K562 (cell line): ENCODE measurements around the gene OTULIN. TPM values are rescaled to one million over a fixed set of nuclear protein-coding genes. Genes with fewer than 3 reads are reported as not detected.

Experiments used
- ATAC-seq: fragments of 200-7000 bp; cut with Tn5 transposase; 3 replicates; pipeline ENCODE4 v1.9.1; 2020; ENCODE audit warnings: moderate library complexity
- BruUV-seq: library from RNA; stranded (reverse); fragments of 400-500 nt; replicated peaks from 2 replicates; lab custom pipeline; 2021; lab: Mats Ljungman, UMichigan
- CTCF ChIA-PET: fragments of 300-600 bp; formaldehyde crosslinking; extraction: SDS; loops from one replicate; lab custom pipeline; 2021; ENCODE audit warnings: low intra/inter-chr PET ratio; lab: Yijun Ruan, JAX
- POLR2A ChIA-PET: fragments of 300-600, 350-650 bp; sonication (Branson Sonifier 250); formaldehyde crosslinking; extraction: SDS; loops from one replicate; lab custom pipeline; 2021; ENCODE audit warnings: antibody characterized with exemption, inconsistent platforms; lab: Yijun Ruan, JAX
- DNase-seq, 4 experiments: peaks; one replicate each; pipeline versions ENCODE4 v3.0.0 to v3.0.0-alpha.2; 2011 to 2018; ENCODE audit warnings: low spot score in 3 of 4, mixed read lengths in 3 of 4; ENCODE audit errors: extremely low read depth in 1 of 4
- FAIRE-seq: peaks from 2 replicates; lab custom pipeline; 2011; peaks lifted over from hg19 to GRCh38; lab: Jason Lieb, UNC
- H2AFZ ChIP-seq: 2 replicates; pipeline ENCODE4 v1.6.0; 2011; ENCODE audit warnings: low read depth, low read length, control low read depth, inconsistent platforms
- H3K27ac ChIP-seq: fragments of 200-600 bp; 3 replicates; pipeline ENCODE4 v1.8.0; 2011; ENCODE audit warnings: low read depth, mild to moderate bottlenecking, control low read depth, inconsistent platforms, low read length, moderate library complexity, mixed read lengths; ENCODE audit errors: extremely low read depth
- H3K27me3 ChIP-seq, 2 experiments: fragments of 300-600 bp in 1 of 2; 2 replicates in 1 of 2; 3 replicates in 1 of 2; pipeline versions ENCODE4 v1.6.0 to v1.8.0; 2011; ENCODE audit warnings: inconsistent platforms in 2 of 2, low read length in 2 of 2, mild to moderate bottlenecking in 1 of 2, mixed read lengths in 1 of 2, moderate library complexity in 1 of 2; ENCODE audit not compliant: control insufficient read depth in 2 of 2, insufficient read depth in 2 of 2
- H3K36me3 ChIP-seq: fragments of 300-600 bp; 3 replicates; pipeline ENCODE4 v1.8.0; 2011; ENCODE audit warnings: mild to moderate bottlenecking, low read length, inconsistent platforms; ENCODE audit not compliant: control insufficient read depth, insufficient read depth
- H3K4me1 ChIP-seq, 2 experiments: fragments of 200-600 bp in 1 of 2; replicated peaks in 1 of 2; 2 replicates in 1 of 2; 3 replicates in 1 of 2; pipeline versions ENCODE4 v1.5.1 to v1.8.0; 2011; ENCODE audit warnings: inconsistent platforms in 2 of 2, low read length in 2 of 2, mild to moderate bottlenecking in 1 of 2, mixed read lengths in 1 of 2, moderate library complexity in 1 of 2; ENCODE audit not compliant: control insufficient read depth in 2 of 2, insufficient read depth in 2 of 2
- H3K4me2 ChIP-seq: 2 replicates; pipeline ENCODE4 v1.6.1; 2011; ENCODE audit warnings: low read length, control low read depth, inconsistent platforms, mixed read lengths; ENCODE audit not compliant: insufficient read depth
- H3K4me3 ChIP-seq: fragments of 200-600 bp; sonication (generic), shearing (Covaris generic); 2 replicates; pipeline ENCODE4 v1.5.1; 2016; ENCODE audit warnings: control low read depth, inconsistent platforms
- H3K79me2 ChIP-seq: fragments of 200-600 bp; 3 replicates; pipeline ENCODE4 v1.8.0; 2011; ENCODE audit warnings: low read length, inconsistent platforms; ENCODE audit not compliant: control insufficient read depth, insufficient read depth
- H3K9ac ChIP-seq, 2 experiments: 2 replicates each; pipeline versions ENCODE4 v1.6.0 to v1.6.1; 2011; ENCODE audit warnings: low read depth in 2 of 2, low read length in 2 of 2, control low read depth in 1 of 2, inconsistent platforms in 1 of 2, mild to moderate bottlenecking in 1 of 2, mixed read lengths in 1 of 2; ENCODE audit not compliant: insufficient read depth in 1 of 2
- H3K9me1 ChIP-seq: one replicate; pipeline ENCODE4 v1.6.0; 2011; ENCODE audit warnings: inconsistent platforms, mild to moderate bottlenecking, low read length, moderate library complexity; ENCODE audit not compliant: control insufficient read depth, insufficient read depth
- H3K9me3 ChIP-seq: replicated peaks from 2 replicates; pipeline ENCODE4 v1.5.1; 2011; ENCODE audit warnings: low read depth, low read length, inconsistent platforms; ENCODE audit not compliant: control insufficient read depth, insufficient read depth
- H4K20me1 ChIP-seq: replicated peaks from 2 replicates; pipeline ENCODE4 v1.6.1; 2011; ENCODE audit warnings: low read length, inconsistent platforms, mixed read lengths; ENCODE audit not compliant: control insufficient read depth, insufficient read depth
- CEBPB ChIP-seq: fragments of 450-650 bp; IDR thresholded peaks from 2 replicates; pipeline ENCODE4 v1.6.1; 2016; ENCODE audit warnings: missing genetic modification characterization, missing compliant biosample characterization
- EP400 ChIP-seq: fragments of 450-650 bp; IDR thresholded peaks from 2 replicates; pipeline ENCODE4 v1.6.1; 2017; ENCODE audit warnings: antibody characterized with exemption, mild to moderate bottlenecking, moderate library complexity
- ESRRA ChIP-seq: fragments of 450-650 bp; IDR thresholded peaks from 2 replicates; pipeline ENCODE4 v1.6.1; 2014; ENCODE audit warnings: low read depth, mild to moderate bottlenecking, moderate library complexity, borderline replicate concordance
- POLR2G ChIP-seq: fragments of 200-400 bp; formaldehyde crosslinking; IDR thresholded peaks from 2 replicates; pipeline ENCODE4 v1.6.1; 2017; ENCODE audit warnings: low read depth, mild to moderate bottlenecking, antibody characterized with exemption, low read length, moderate library complexity
- RNF2 ChIP-seq: sonication (generic); IDR thresholded peaks from 2 replicates; pipeline ENCODE4 v1.6.1; 2016
- TAL1 ChIP-seq: fragments of 450-650 bp; IDR thresholded peaks from 2 replicates; pipeline ENCODE4 v1.6.1; 2016; ENCODE audit warnings: mild to moderate bottlenecking
- ZNF830 ChIP-seq: fragments of 250-450 bp; sonication (Bioruptor Pico); IDR thresholded peaks from 2 replicates; pipeline ENCODE4 v1.5.0; 2021; ENCODE audit warnings: mild to moderate bottlenecking
- WGBS: fragments of 100-300 bp; shearing (Covaris generic); methylation state at CpG from one replicate; pipeline ENCODE4 v1.1.6; 2016; ENCODE audit warnings: low coverage, mixed read lengths; ENCODE audit not compliant: insufficient coverage; ENCODE audit errors: missing lambda C conversion rate; 5-methylcytosine and 5-hydroxymethylcytosine counted together
- in situ Hi-C: fragments of 300-500 bp; cut with MboI; formaldehyde crosslinking; loops from 4 replicates; pipeline ENCODE4 v1.15.0; 2018; ENCODE audit warnings: inconsistent platforms, mixed read lengths
- intact Hi-C: fragments of 100-400 bp; cut with micrococcal nuclease; formaldehyde crosslinking; loops from 2 replicates; pipeline ENCODE4 v1.14.2; 2022
- polyA plus RNA-seq, 8 experiments: library from polyadenylated mRNA; depleted of rRNA in 4 of 8; stranded (reverse) in 5 of 8; unstranded in 3 of 8; fragments of >200 nt; fragmentation: Nextera tagmentation in 2 of 8; fragmentation: Illumina TruSeq in 1 of 8; extraction: Ambion mirVana in 2 of 8; extraction: Trizol in 1 of 8; gene quantifications; 2 replicates each; pipeline versions ENCODE4 v1.2.1 to v1.2.3, GENCODE V29; 2011 to 2014; ENCODE audit warnings: inconsistent platforms in 1 of 8, missing spikeins in 1 of 8
- total RNA-seq, 7 experiments: library from RNA; depleted of rRNA in 6 of 7; stranded (reverse); fragments of >200 nt in 6 of 7; fragmentation: Illumina TruSeq in 2 of 7; extraction: Trizol in 2 of 7; gene quantifications; 2 replicates each; pipeline versions ENCODE4 v1.2.1 to v1.2.3, GENCODE V29; 2011 to 2021; ENCODE audit warnings: low replicate concordance in 1 of 7

OTULIN gene
- total and polyA plus RNA-seq, 9 of the 15 experiments (the other 6 are each of a cell fraction or from before 2014, with no cell fraction given) = 3.3 to 33.6 (median 20.1) TPM

GRCh38 chr5:14713476-14714390 is 49.2 kb downstream of the OTULIN start:
- ChIA-PET POLR2A (interaction anchor here (2.1 to 2.3 kb wide), 2 partner anchors 10 to 11 kb away, joined by 8 read pairs; no protein-coding TSS in a partner anchor), CTCF (no interaction called here)
- Histone ChIP-seq H3K36me3 (peaks cover 51% of the 10 kb centered on the region; the same call in 2 of the 3 replicates), H3K4me1 (0 out of 5 replicates have a peak, but pooled peaks cover 0 to 3% of the 10 kb centered on the region in 2 experiments), H3K79me2 (no peaks in the 10 kb centered on the region), H3K4me3 (no peak overlapping the region), H3K9ac (no peak overlapping the region), H3K27ac (no peak overlapping the region), H3K4me2 (no peak overlapping the region), H3K27me3 (no peaks in the 10 kb centered on the region), H3K9me3 (no peaks in the 10 kb centered on the region), H3K9me1 (no peaks in the 10 kb centered on the region), H4K20me1 (no peaks in the 10 kb centered on the region), H2AFZ (no peak overlapping the region)
- in situ Hi-C loops (no loop called here), intact Hi-C loops (no loop called here)
- no peak for DNase-seq
- ATAC-seq = no peak; the same call in 2 of the 3 replicates
- no peak for FAIRE-seq
- 90% methylated on average over 18 of the region's 23 CpGs for WGBS
- BruUV-seq = no TSS peak
- TF ChIP-seq RNF2 (no peak), POLR2G (peak; percentile 47; the same call in 1 of the 2 replicates)

DNA sequence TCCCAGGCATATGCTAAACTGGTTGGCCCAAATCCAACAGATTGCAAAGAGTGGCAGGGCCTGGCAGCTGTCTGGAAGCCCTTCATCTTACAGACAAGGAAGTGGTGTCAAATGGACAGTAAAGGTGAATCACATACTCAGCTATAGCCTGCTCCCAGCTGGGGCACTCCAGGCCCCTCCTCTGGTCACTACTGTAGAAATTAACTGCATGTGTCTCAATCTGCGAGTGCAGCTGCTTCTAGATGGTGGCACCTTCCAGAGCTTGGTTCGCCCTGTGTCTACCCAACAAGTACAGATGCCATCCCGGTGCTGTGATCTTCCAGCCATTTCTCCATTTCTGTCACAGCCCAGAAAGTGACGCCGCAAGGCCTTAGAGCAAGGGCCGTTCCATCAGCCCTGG is 50.2 kb downstream of the OTULIN start:
- no peak for TF ChIP-seq ZNF830 (CRISPR knock-in tag)
- TF ChIP-seq EP400 = no peak
- no peak for TF ChIP-seq CEBPB
- no peak for TF ChIP-seq TAL1
- no peak for TF ChIP-seq ESRRA
- TF ChIP-seq, all 486 proteins: peak for 0
- no peak overlapping the region for H3K27ac ChIP-seq
- no peak overlapping the region for H3K4me3 ChIP-seq
- H3K4me2 ChIP-seq = no peak overlapping the region
- H3K9me1 ChIP-seq = no peaks in the 10 kb centered on the region
- H3K9me3 ChIP-seq = no peaks in the 10 kb centered on the region
- no peaks in the 10 kb centered on the region for H3K27me3 ChIP-seq
- no peak for ATAC-seq
- WGBS = 90% methylated on average over 6 of the region's 6 CpGs
- no peak for DNase-seq
- no peaks in the 10 kb centered on the region for H3K79me2 ChIP-seq
- H3K4me1 ChIP-seq = 0 out of 5 replicates have a peak, but pooled peaks cover 0 to 3% of the 10 kb centered on the region in 2 experiments
- POLR2A ChIA-PET = interaction anchor here (2.1 to 2.3 kb wide), 2 partner anchors 10 to 11 kb away, joined by 8 read pairs; no protein-coding TSS in a partner anchor
- peaks cover 44% of the 10 kb centered on the region; the same call in 2 of the 3 replicates for H3K36me3 ChIP-seq
- no TSS peak for BruUV-seq
- H2AFZ ChIP-seq = no peak overlapping the region
- H4K20me1 ChIP-seq = no peaks in the 10 kb centered on the region
- in situ Hi-C loops = no loop called here
- CTCF ChIA-PET = no interaction called here
- FAIRE-seq = no peak
- no peak overlapping the region for H3K9ac ChIP-seq
- intact Hi-C loops = no loop called here
